GM12878 (cell line): ENCODE measurements around the gene UCKL1. TPM values are rescaled to one million over a fixed set of nuclear protein-coding genes. Genes with fewer than 3 reads are reported as not detected.

Experiments used
- ATAC-seq: fragments of 200-7000 bp; cut with Tn5 transposase; 3 replicates; pipeline ENCODE4 v1.9.1; 2020; ENCODE audit warnings: mild to moderate bottlenecking, moderate library complexity
- BruUV-seq: library from RNA; stranded (reverse); fragments of 400-500 nt; replicated peaks from 2 replicates; lab custom pipeline; 2021; lab: Mats Ljungman, UMichigan
- CTCF ChIA-PET: fragments of 300-600 bp; sonication (Branson Sonifier 250); formaldehyde crosslinking; extraction: SDS; loops from one replicate; lab custom pipeline; 2021; ENCODE audit warnings: inconsistent platforms; lab: Yijun Ruan, JAX
- POLR2A ChIA-PET: fragments of 350-600 bp; formaldehyde crosslinking; extraction: SDS; loops from one replicate; lab custom pipeline; 2021; ENCODE audit warnings: inconsistent platforms; lab: Charles Lee
- RAD21 ChIA-PET: fragments of 300-600 bp; sonication (Branson Sonifier 250); formaldehyde crosslinking; loops from one replicate; lab custom pipeline; 2023; ENCODE audit warnings: antibody characterized with exemption; ENCODE audit not compliant: unreplicated experiment; lab: Charles Lee
- SMC1A ChIA-PET: fragments of 300-600 bp; sonication (Branson Sonifier 250); formaldehyde crosslinking; loops from one replicate; lab custom pipeline; 2023; ENCODE audit not compliant: unreplicated experiment, uncharacterized antibody; lab: Charles Lee
- DNase-seq: peaks from one replicate; pipeline ENCODE4 v3.0.0-alpha.2; 2011; ENCODE audit warnings: low read depth, low spot score
- FAIRE-seq: peaks from 3 replicates; lab custom pipeline; 2011; peaks lifted over from hg19 to GRCh38; lab: Jason Lieb, UNC
- H2AFZ ChIP-seq: 2 replicates; pipeline ENCODE4 v1.6.0; 2011; ENCODE audit warnings: low read depth, low read length, control low read depth; ENCODE audit not compliant: control insufficient read depth
- H3K27ac ChIP-seq: 2 replicates; pipeline ENCODE4 v1.5.1; 2011; ENCODE audit warnings: control low read depth; ENCODE audit not compliant: control insufficient read depth, insufficient read depth
- H3K27me3 ChIP-seq, 2 experiments: replicated peaks in 1 of 2; 2 replicates each; pipeline versions ENCODE4 v1.6.0 to v1.6.1; 2011; ENCODE audit warnings: low read length in 1 of 2; ENCODE audit not compliant: control insufficient read depth in 2 of 2, insufficient read depth in 2 of 2
- H3K36me3 ChIP-seq, 2 experiments: 2 replicates each; pipeline ENCODE4 v1.5.1; 2011; ENCODE audit warnings: low read length in 1 of 2; ENCODE audit not compliant: control insufficient read depth in 2 of 2, insufficient read depth in 2 of 2
- H3K4me1 ChIP-seq: 2 replicates; pipeline ENCODE4 v1.6.1; 2011; ENCODE audit warnings: mild to moderate bottlenecking, low read length, moderate library complexity, mixed read lengths; ENCODE audit not compliant: control insufficient read depth, insufficient read depth
- H3K4me2 ChIP-seq: 2 replicates; pipeline ENCODE4 v1.6.0; 2011; ENCODE audit warnings: control low read depth; ENCODE audit not compliant: control insufficient read depth, insufficient read depth
- H3K4me3 ChIP-seq: fragments of 200-600 bp; sonication (generic); 2 replicates; pipeline ENCODE4 v1.5.1; 2016
- H3K79me2 ChIP-seq: 2 replicates; pipeline ENCODE4 v1.6.0; 2011; ENCODE audit warnings: low read length; ENCODE audit not compliant: control insufficient read depth, insufficient read depth
- H3K9ac ChIP-seq: 2 replicates; pipeline ENCODE4 v1.8.0; 2011; ENCODE audit warnings: low read length, control low read depth, mixed read lengths; ENCODE audit not compliant: control insufficient read depth, insufficient read depth
- H3K9me3 ChIP-seq: replicated peaks from 3 replicates; pipeline ENCODE4 v1.5.1; 2011; ENCODE audit warnings: mild to moderate bottlenecking, low read length; ENCODE audit not compliant: control insufficient read depth, insufficient read depth
- H4K20me1 ChIP-seq: 2 replicates; pipeline ENCODE4 v1.6.0; 2011; ENCODE audit not compliant: control insufficient read depth, insufficient read depth
- CBX3 ChIP-seq: fragments of 200-600 bp; sonication (generic); IDR thresholded peaks from 2 replicates; pipeline ENCODE4 v1.6.1; 2016; ENCODE audit warnings: low read depth, borderline replicate concordance
- FOXK2 ChIP-seq: fragments of 450-650 bp; IDR thresholded peaks from 2 replicates; pipeline ENCODE4 v1.6.1; 2017; ENCODE audit warnings: mild to moderate bottlenecking, moderate library complexity
- KDM1A ChIP-seq: fragments of 200-600 bp; sonication (generic); IDR thresholded peaks from 2 replicates; pipeline ENCODE4 v1.6.1; 2016; ENCODE audit warnings: borderline replicate concordance
- MTA2 ChIP-seq: fragments of 450-650 bp; IDR thresholded peaks from 2 replicates; pipeline ENCODE4 v1.6.1; 2016; ENCODE audit warnings: low read depth, mild to moderate bottlenecking, moderate library complexity
- MYB ChIP-seq: fragments of 150-350 bp; IDR thresholded peaks from 2 replicates; pipeline ENCODE4 v1.6.1; 2014; ENCODE audit warnings: mild to moderate bottlenecking, low read depth, low read length, borderline replicate concordance
- NFXL1 ChIP-seq: fragments of 450-650 bp; IDR thresholded peaks from 2 replicates; pipeline ENCODE4 v1.6.1; 2017; ENCODE audit warnings: antibody characterized with exemption, mild to moderate bottlenecking, borderline replicate concordance
- PAX5 ChIP-seq: IDR thresholded peaks from 2 replicates; pipeline ENCODE4 v1.6.1; 2011; ENCODE audit warnings: low read depth, low read length, borderline replicate concordance
- POU2F2 ChIP-seq: IDR thresholded peaks from 3 replicates; pipeline ENCODE4 v1.6.1; 2011; ENCODE audit warnings: low read depth, mild to moderate bottlenecking, low read length, borderline replicate concordance
- SREBF1 ChIP-seq: IDR thresholded peaks from 2 replicates; pipeline ENCODE4 v1.6.1; 2012; ENCODE audit warnings: mild to moderate bottlenecking, low read length
- ZBED1 ChIP-seq: IDR thresholded peaks from 2 replicates; pipeline ENCODE4 v1.6.1; 2016; ENCODE audit warnings: borderline replicate concordance
- ZNF384 ChIP-seq: IDR thresholded peaks from 2 replicates; pipeline ENCODE4 v1.6.1; 2012; ENCODE audit warnings: low read depth, mild to moderate bottlenecking, low read length, improper control_type of control experiment, borderline replicate concordance
- WGBS: methylation state at CpG from one replicate; pipeline ENCODE4 v1.1.6; 2016; ENCODE audit warnings: low lambda C conversion rate; ENCODE audit not compliant: insufficient replicate concordance, insufficient coverage; ENCODE audit errors: missing lambda C conversion rate; 5-methylcytosine and 5-hydroxymethylcytosine counted together
- in situ Hi-C: fragments of 300-500 bp; cut with MboI; formaldehyde crosslinking; loops from 9 replicates; pipeline ENCODE4 v1.14.3; 2018; ENCODE audit warnings: mixed read lengths
- intact Hi-C: fragments of 100-400 bp; cut with micrococcal nuclease; formaldehyde crosslinking; loops from one replicate; pipeline ENCODE4 v1.14.2; 2022; ENCODE audit not compliant: unreplicated experiment
- polyA plus RNA-seq, 11 experiments: library from polyadenylated mRNA; depleted of rRNA in 4 of 11; unstranded in 6 of 11; stranded (reverse) in 5 of 11; fragments of >200 nt; fragmentation: Nextera tagmentation in 4 of 11; fragmentation: Illumina TruSeq in 1 of 11; extraction: Ambion mirVana in 4 of 11; extraction: Trizol in 1 of 11; gene quantifications; 1 replicate in 1 of 11; 2 replicates in 10 of 11; pipeline versions ENCODE4 v1.2.1 to v1.2.3, GENCODE V29; 2011 to 2016; ENCODE audit warnings: inconsistent platforms in 2 of 11, missing spikeins in 2 of 11, low read depth in 1 of 11
- total RNA-seq, 4 experiments: library from RNA; depleted of rRNA in 3 of 4; stranded (reverse); fragments of >200 nt in 3 of 4; fragmentation: Illumina TruSeq in 1 of 4; extraction: Trizol in 1 of 4; gene quantifications; 2 replicates each; pipeline versions ENCODE4 v1.2.1 to v1.2.3, GENCODE V29; 2013 to 2021
- TF ChIP-seq, protein P1 (sequence below): fragments of 450-650 bp; formaldehyde crosslinking; IDR thresholded peaks from 2 replicates; pipeline ENCODE4 v1.5.0; 2022; ENCODE audit warnings: mild to moderate bottlenecking, missing genetic modification characterization
- TF ChIP-seq, protein P2 (sequence below): fragments of 450-650 bp; IDR thresholded peaks from 2 replicates; pipeline ENCODE4 v1.6.1; 2016; ENCODE audit warnings: mild to moderate bottlenecking, moderate library complexity, borderline replicate concordance

UCKL1 gene
- total and polyA plus RNA-seq, 10 of the 15 experiments (the other 5 are each of a cell fraction or from before 2014, with no cell fraction given) = 2.4 to 36.3 (median 24.8) TPM

DNA sequence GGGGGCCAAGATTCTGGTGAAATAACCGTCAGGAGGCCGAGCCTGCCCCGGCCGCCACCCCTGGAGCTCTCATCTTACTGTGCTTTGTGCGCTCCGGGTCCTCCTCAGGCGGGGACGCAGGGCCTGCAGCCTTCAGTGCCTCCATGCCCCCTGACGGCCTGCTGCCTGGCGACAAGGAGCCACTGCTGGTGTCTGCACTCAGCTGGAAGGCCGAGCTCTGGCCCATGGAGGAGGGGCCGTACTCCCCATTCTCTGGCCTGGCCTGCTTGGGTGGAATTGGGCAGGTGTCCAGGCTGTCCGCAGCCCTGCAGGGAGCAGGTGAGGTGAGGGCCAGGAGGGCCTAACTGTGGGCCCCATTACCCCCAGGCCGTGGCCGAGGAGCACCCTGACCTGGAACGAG is 8.2 kb upstream of the UCKL1 start:
- BruUV-seq = TSS peak; percentile 20
- RAD21 ChIA-PET = no interaction called here
- TF ChIP-seq NFXL1 (no peak), SREBF1 (no peak), PAX5 (no peak), MYB (no peak), MTA2 (no peak), CBX3 (no peak), KDM1A (no peak), FOXK2 (no peak), ZNF384 (no peak), ZBED1 (no peak), POU2F2 (no peak)
- TF ChIP-seq, protein P1, sequence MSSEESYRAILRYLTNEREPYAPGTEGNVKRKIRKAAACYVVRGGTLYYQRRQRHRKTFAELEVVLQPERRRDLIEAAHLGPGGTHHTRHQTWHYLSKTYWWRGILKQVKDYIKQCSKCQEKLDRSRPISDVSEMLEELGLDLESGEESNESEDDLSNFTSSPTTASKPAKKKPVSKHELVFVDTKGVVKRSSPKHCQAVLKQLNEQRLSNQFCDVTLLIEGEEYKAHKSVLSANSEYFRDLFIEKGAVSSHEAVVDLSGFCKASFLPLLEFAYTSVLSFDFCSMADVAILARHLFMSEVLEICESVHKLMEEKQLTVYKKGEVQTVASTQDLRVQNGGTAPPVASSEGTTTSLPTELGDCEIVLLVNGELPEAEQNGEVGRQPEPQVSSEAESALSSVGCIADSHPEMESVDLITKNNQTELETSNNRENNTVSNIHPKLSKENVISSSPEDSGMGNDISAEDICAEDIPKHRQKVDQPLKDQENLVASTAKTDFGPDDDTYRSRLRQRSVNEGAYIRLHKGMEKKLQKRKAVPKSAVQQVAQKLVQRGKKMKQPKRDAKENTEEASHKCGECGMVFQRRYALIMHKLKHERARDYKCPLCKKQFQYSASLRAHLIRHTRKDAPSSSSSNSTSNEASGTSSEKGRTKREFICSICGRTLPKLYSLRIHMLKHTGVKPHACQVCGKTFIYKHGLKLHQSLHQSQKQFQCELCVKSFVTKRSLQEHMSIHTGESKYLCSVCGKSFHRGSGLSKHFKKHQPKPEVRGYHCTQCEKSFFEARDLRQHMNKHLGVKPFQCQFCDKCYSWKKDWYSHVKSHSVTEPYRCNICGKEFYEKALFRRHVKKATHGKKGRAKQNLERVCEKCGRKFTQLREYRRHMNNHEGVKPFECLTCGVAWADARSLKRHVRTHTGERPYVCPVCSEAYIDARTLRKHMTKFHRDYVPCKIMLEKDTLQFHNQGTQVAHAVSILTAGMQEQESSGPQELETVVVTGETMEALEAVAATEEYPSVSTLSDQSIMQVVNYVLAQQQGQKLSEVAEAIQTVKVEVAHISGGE (CRISPR knock-in tag) = no peak
- TF ChIP-seq, protein P2, sequence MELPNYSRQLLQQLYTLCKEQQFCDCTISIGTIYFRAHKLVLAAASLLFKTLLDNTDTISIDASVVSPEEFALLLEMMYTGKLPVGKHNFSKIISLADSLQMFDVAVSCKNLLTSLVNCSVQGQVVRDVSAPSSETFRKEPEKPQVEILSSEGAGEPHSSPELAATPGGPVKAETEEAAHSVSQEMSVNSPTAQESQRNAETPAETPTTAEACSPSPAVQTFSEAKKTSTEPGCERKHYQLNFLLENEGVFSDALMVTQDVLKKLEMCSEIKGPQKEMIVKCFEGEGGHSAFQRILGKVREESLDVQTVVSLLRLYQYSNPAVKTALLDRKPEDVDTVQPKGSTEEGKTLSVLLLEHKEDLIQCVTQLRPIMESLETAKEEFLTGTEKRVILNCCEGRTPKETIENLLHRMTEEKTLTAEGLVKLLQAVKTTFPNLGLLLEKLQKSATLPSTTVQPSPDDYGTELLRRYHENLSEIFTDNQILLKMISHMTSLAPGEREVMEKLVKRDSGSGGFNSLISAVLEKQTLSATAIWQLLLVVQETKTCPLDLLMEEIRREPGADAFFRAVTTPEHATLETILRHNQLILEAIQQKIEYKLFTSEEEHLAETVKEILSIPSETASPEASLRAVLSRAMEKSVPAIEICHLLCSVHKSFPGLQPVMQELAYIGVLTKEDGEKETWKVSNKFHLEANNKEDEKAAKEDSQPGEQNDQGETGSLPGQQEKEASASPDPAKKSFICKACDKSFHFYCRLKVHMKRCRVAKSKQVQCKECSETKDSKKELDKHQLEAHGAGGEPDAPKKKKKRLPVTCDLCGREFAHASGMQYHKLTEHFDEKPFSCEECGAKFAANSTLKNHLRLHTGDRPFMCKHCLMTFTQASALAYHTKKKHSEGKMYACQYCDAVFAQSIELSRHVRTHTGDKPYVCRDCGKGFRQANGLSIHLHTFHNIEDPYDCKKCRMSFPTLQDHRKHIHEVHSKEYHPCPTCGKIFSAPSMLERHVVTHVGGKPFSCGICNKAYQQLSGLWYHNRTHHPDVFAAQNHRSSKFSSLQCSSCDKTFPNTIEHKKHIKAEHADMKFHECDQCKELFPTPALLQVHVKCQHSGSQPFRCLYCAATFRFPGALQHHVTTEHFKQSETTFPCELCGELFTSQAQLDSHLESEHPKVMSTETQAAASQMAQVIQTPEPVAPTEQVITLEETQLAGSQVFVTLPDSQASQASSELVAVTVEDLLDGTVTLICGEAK = no peak

More for the DNA sequence above, 8.2 kb upstream of the UCKL1 start:
- DNase-seq (no peak), ATAC-seq (no peak), FAIRE-seq (no peak)
- SMC1A ChIA-PET = no interaction called here
- peaks cover 15% of the 10 kb centered on the region for H3K79me2 ChIP-seq
- CTCF ChIA-PET = no interaction called here
- POLR2A ChIA-PET = interaction anchor here (0.6 kb wide), 1 partner anchor 23 kb away, joined by 5 read pairs; no protein-coding TSS in a partner anchor
- H3K9ac ChIP-seq = no peak overlapping the region
- WGBS = 99% methylated on average over 16 of the region's 16 CpGs
- peaks cover 8% of the 10 kb centered on the region for H3K4me1 ChIP-seq
- no peak overlapping the region for H3K4me3 ChIP-seq
- no peaks in the 10 kb centered on the region for H4K20me1 ChIP-seq
- no peak overlapping the region for H2AFZ ChIP-seq
- H3K4me2 ChIP-seq = no peak overlapping the region
- peaks cover 2 to 17% of the 10 kb centered on the region in 2 experiments; a peak in 3 of 4 replicates for H3K36me3 ChIP-seq
- in situ Hi-C loops (no loop called here), intact Hi-C loops (no loop called here)
- no peaks in the 10 kb centered on the region for H3K27me3 ChIP-seq
- H3K27ac ChIP-seq = no peak overlapping the region
- H3K9me3 ChIP-seq = no peaks in the 10 kb centered on the region
